GM12874 (cell line): ENCODE results near the gene B4GALNT3.

Experiments used
- CTCF ChIP-seq: IDR thresholded peaks from 2 replicates; pipeline ENCODE4 v1.5.1; 2011; ENCODE audit warnings: low read depth, mild to moderate bottlenecking, control low read depth, low read length, moderate library complexity; ENCODE audit not compliant: insufficient read depth

The B4GALNT3 gene

GRCh38 chr12:542395-543113 is 82.8 kb downstream of the B4GALNT3 start:
- no peak for TF ChIP-seq CTCF

- no peak for TF ChIP-seq CTCF
Measured at GRCh38 chr12:543114-543451, 83.3 kb downstream of the B4GALNT3 start.

- no peak for TF ChIP-seq CTCF
Measured at GRCh38 chr12:544142-544541, 84.4 kb downstream of the B4GALNT3 start.

- TF ChIP-seq CTCF: no peak
Measured at GRCh38 chr12:544941-545635, 85.3 kb downstream of the B4GALNT3 start.

- no peak for TF ChIP-seq CTCF
Measured at GRCh38 chr12:545835-546234, 86.1 kb downstream of the B4GALNT3 start.

- no peak for TF ChIP-seq CTCF
Measured at GRCh38 chr12:546265-546919, 86.7 kb downstream of the B4GALNT3 start.

GRCh38 chr12:546920-547845 is 87.4 kb downstream of the B4GALNT3 start:
- TF ChIP-seq CTCF: peak; percentile 100
